NCI-H748 (cell line): ENCODE results near the gene SIN3B.

Experiments used
- DNase-seq: peaks from one replicate; lab custom pipeline; 2025; ENCODE audit not compliant: unreplicated experiment; lab: John Stamatoyannopoulos, UW

Gene SIN3B

DNA sequence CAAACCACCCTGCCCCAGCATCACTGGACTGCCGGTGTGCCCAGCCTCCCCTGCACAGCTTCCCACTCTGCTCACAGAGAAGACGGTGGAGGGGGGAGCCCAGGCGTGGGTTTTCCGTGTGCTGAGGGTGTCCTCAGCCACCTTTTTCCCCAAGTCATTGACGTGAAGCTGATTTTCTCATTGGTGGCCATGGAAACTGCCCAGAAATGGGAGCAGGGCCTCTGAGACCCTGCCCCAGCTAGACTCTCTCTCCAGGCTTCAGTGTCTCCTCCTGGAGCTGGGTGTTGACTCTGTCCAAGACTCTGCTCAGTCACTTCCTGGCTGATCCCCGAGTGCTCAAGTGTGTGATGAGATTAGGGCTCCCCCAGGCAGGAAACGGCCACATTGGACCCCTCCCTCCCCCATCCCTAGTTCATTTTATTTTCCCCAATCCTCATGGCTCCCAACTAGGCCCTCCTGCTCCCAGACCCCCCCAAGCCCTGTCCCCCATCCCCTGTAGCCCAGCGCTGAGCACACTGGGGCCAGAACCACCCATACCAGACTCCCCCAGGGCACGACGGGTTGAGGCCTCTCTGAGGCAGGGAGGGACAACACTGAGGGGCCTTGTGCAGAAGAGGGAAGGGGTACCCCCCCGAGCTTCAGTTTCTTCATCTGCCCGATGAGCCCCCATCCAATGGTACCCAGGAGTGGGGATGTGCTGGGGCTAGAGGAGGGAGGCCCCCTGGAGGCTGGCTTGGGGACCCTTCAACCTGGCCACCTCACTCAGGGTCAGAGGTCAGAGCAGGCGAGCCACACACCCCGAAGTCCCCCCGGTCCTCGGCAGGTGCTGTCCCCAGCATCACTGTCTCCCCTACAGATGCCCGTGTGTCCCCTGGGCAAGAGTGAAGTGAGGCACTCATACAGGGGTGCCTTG lies 58.4 kb downstream of the SIN3B start:
- no peak for DNase-seq

DNA sequence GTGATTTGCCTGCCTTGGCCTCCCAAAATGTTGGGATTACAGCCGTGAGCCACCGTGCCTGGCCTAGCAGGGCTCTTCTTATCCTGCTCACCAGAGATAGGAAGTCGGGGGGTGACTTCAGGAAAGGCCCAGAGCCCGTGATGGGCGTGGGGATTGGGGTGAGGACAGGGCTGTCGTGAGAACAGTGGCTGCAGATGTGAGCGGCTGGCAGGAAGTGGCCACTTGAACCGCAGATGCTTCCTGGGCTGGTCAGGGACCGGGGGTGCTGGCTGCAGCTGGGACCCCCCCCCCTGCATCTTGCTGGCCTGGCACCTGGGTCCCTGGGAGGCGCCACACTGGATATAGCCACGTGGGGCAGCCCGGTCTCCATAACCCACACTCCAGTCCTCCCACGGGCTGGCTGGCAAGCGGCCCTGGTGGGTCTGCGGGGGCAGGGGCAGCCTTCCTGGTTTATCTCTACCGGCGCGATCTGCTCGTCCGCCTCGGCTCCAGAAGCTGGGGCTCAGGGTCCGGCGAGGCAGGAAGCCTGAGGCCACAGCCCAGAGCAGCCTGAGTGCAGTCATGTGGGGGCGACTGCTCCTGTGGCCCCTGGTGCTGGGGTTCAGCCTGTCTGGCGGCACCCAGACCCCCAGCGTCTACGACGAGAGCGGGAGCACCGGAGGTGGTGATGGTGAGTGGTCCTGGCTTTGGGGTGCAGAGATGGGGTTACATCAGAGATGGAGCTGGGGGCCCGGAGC lies 59.6 kb downstream of the SIN3B start, which contains the start of gene F2RL3:
Gene F2RL3, plus strand, starts transcription at position 371 of the 737 bp plus-strand sequence. Its CDS starts 191 bp downstream, at position 562.
- peak; percentile 4 for DNase-seq

DNA sequence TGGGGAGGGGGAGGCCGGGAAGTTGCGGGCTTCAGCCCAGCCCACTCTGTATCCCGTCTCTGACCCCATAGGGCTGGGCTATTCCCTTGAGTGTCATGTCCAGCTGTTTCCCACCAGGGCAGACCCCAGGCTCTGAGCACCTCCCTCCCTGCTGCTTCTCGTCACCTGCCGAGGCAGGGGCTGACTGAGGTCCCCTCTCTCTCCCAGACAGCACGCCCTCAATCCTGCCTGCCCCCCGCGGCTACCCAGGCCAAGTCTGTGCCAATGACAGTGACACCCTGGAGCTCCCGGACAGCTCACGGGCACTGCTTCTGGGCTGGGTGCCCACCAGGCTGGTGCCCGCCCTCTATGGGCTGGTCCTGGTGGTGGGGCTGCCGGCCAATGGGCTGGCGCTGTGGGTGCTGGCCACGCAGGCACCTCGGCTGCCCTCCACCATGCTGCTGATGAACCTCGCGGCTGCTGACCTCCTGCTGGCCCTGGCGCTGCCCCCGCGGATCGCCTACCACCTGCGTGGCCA lies 60.2 kb downstream of the SIN3B start:
- no peak for DNase-seq

DNA sequence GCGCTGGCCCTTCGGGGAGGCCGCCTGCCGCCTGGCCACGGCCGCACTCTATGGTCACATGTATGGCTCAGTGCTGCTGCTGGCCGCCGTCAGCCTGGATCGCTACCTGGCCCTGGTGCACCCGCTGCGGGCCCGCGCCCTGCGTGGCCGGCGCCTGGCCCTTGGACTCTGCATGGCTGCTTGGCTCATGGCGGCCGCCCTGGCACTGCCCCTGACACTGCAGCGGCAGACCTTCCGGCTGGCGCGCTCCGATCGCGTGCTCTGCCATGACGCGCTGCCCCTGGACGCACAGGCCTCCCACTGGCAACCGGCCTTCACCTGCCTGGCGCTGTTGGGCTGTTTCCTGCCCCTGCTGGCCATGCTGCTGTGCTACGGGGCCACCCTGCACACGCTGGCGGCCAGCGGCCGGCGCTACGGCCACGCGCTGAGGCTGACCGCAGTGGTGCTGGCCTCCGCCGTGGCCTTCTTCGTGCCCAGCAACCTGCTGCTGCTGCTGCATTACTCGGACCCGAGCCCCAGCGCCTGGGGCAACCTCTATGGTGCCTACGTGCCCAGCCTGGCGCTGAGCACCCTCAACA lies 60.8 kb downstream of the SIN3B start:
- no peak for DNase-seq

DNA sequence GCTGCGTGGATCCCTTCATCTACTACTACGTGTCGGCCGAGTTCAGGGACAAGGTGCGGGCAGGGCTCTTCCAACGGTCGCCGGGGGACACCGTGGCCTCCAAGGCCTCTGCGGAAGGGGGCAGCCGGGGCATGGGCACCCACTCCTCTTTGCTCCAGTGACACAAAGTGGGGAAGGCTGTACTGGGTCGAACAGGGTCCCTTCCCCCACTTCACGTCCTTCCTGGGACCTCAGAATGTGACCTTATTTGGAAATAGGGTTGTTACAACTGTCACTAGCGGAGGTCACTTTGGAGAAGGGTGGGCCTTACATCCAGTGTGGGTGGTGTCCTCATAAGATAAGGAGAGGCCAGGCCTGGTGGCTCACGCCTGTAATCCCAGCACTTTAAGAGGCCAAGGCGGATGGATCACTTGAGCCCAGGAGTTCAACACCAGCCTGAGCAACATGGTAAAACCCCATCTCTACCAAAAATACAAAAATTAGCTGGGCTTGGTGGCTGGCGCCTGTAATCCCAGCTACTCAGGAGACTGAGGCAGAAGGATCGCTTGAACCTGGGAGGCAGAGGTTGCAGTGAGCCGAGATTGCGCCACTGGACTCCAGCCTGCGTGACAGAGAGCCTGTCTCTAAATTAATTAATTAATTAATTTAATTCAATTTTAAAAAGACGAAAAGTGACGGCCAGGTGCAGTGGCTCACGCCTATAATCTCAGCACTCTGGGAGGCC lies 61.4 kb downstream of the SIN3B start:
- no peak for DNase-seq

DNA sequence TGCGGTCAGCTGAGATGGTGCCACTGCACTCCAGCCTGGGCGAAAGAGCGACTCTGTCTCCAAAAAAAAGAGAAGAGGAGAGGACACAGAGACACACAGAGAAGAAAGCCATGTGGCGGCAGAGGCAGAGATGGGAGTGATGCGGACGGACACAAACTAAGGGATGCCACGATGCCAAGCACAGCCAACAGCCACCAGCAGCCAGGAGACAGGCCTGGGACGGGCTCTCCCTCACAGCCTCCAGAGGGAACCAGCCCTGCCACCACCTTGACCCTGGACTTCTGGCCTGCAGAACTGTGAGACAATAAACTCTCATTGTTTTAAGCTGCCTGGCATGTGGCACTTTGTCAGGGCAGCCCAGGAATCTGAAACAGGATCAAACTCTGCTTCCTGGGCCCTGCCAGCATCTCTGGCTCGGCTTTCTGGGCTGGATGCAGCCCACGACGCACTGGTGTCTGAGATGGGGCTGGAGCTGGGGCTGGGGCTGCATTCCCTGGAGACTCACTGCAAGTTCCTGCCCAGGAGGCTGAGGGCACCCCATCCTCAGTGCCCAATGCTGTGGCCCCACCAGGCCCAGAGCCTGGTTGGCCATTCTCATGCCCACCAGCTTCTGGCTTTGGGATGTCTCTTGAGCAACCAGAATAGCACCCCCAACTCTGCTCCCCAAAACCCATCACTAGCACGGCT lies 62.6 kb downstream of the SIN3B start:
- DNase-seq, result no peak

DNA sequence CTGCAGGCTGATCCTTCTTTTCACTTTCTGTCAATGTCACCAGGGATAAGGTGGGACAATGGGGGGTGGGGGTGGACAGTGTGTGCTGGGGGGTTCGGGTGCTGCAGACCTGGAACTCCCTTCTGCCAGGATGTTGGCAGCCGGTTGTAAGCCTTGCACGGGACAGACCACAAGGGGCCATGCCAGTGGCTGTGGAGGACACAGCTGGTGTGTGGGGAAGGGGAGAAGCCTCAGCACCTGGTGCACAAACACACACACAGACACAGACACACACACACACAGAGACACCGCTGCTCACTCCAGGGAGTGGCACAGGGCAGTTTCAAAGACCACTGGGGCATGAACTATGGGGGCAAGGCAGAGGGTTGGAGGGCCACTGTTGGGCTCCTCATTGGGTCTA lies 63.2 kb downstream of the SIN3B start:
- DNase-seq, result no peak

DNA sequence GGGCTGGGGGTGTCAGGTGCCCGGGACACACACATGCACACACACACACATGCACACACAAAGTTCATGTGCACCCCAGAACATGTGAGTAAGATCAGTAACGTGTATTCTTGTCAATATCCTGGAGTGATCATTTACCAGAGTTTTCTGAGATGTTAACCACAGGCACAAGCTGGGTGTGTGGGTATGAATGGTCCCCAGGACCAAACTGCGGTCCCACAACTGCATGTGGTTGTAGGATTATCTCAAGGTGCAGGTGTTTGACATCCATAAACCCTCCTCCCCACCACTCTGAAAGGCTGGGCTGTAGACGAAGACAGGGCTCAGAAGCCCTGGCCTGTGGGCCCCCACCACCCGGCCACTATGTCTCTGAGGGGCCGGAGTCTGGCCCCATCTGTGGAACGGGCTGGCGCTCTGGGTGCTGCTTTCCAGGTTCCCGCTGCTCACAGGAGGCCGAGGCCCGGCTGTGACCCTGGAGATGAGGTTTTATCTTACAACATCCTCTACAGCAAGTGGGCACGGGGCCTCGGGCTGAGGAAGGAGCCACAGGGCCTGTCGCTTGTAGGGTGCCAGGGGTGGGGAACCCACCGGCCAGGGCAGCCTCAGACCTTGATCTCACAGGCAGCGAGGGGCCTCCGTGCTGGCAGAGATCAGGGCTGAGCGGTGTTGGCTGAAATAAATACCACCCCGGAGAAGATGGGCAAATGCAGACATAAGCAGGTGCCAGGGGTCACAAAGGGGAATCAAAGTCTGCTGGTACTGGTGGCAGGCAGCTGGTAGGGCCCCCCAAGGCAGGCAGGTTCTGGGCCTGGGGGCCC lies 63.9 kb downstream of the SIN3B start:
- DNase-seq, result no peak

DNA sequence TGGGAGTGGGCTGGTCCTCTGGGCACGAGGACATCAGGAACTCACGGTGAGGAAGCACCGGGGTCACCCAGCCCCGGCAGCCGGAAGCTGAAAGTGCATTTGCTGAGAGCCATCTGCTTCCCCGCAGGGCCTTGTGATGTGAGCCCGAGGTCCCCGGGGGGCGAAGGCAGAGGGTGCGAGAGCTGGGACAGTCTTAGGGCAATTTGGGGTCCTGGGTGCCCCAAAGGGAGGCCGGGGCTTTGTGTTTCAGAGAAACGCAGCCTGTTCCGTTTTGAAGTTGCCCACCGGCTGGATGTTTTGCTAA lies 64.4 kb downstream of the SIN3B start:
- no peak for DNase-seq

DNA sequence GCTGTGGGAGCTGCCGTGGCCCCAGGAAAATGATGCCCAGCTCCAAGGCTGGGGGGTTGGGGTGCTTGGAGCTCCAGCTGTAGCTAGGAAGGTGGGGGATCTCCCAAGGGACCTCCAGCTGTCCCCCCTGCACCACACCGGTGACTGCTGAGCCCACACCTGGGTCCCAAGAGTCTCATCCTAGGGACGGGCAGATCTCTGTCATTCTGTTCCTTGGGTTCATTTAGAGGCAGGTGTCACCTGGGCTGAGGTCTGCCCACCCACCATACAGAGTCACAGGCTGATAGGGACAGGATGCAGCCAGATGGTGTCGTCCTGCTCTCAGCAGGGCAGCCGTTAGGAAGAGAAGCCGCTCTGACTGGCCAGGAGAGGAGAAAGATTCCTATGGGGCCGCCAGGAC lies 64.9 kb downstream of the SIN3B start:
- no peak for DNase-seq

DNA sequence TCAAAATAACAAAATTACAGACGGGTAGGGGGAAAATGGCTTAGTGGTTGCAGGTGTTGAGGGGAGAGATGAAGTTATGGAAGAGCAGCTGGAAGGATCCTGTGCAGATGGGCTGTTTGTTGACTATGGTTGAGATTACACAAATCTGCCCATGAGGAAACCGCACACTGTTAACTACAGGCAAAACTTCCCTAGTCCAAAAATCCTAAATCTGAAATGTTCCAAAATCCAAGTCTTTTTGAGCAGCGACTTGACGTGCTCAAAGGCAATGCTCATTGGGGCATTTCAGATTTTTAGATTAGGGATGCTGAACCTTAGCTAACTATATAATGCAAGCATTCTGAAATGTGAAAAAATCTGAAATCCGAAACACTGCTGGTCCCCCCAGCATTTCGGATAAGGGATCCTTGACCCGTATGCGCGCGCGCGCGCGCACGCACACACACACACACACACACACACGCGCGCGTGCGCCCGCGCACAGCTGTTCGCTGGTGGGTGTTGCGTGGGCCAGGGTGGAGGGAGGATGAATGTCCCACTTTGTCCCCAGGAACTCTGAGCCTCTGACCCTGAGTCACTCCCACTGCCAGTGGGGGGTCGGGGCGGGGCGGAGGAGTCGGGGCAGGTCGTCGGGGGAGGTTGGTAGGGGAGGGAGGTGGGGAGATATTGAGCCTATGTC lies 66.4 kb downstream of the SIN3B start:
- DNase-seq, result no peak

DNA sequence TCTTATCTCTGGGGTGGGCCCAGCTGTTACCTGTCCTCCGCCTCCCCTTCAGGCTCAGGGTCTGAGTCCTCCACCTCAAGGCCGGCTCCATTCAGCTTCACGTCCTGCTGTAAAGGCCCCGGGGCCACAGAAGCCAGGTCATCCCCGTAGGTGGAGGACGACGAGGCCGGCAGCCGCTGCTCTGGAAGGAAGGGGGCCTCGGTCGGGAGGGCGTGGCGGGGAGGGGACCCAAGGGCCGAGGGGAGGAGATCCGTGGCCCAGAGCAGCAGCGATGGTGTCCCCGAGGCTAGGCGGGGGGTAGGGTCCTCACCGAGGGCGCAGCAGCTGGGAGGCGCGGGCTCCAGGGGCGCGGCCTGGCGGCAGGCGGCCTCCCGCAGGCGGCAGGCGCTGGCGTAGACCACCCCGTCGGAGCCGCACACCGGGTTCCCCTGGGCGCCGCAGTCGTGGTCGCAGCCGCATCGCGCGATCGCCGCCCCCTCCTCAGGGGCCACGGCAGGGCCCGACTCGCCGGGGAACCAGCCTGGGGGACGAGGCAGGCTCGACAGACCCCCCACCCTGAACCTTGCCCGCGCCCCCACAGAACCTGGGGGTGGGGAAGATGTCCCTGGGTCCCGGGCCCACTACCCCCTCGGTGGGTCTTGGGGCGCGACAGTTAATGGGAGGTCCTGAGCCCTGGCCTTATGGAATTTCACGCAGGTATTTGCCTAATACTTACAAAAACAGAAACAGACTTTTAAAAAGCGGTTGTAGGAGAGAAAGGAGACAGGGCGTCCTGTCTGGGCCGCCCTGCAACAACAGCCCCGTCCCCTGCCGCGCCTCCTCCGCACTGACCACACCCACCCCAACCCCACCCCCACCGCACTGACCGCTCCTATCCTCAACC lies 67.2 kb downstream of the SIN3B start:
- DNase-seq, result no peak

DNA sequence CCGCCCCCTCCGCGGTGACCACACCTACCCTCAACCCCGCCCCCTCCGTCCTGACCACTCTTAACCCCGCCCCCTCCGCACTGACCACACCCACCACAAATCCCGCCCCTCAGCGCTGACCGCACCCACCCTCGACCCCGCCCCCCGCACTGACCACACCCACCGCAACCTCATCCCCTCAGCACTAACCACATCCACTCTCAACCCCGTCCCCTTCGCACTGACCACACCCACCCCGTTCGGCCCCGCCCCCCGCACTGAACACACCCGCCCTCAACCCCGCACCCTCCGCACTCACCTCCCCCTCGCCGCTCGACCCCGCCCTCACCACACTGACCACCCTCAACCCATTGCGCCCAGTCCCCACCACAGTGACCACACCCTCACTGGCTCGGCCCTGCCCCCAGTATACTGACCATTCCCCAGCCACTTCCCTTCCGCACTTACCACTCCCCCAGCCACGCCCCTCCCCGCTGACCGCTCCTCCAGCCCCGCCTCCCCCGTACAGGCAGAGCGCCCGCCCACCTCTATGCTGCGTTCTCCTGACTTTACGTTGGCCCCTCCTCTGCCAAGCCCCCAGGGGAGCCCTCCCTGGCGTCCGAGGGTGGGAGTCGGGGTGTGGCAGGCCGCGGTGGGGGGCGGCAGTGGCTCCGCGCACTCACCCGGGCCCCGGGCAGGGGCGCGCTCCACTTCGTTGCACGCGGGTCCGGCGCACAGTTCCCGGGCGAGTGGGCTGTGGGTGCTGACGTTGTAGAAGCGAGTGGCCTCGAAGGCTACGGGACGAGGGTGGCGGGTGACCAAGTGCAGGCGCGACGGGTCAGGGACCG lies 68.0 kb downstream of the SIN3B start:
- DNase-seq, result no peak

DNA sequence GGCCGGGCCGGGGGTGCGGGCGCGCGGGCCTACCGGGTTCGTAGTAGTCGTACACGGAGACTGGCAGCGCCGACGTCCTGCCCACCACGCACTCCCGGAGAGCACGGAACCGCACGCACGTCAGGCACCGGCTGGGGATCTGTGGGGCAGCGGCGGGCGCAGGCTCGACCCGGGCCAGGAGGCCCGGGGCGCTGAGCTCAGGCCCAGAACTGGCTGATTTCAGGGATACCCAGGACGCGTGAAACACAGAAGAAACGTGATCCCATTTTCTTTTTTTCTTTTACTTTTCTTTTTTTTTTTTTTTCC lies 68.6 kb downstream of the SIN3B start:
- no peak for DNase-seq

DNA sequence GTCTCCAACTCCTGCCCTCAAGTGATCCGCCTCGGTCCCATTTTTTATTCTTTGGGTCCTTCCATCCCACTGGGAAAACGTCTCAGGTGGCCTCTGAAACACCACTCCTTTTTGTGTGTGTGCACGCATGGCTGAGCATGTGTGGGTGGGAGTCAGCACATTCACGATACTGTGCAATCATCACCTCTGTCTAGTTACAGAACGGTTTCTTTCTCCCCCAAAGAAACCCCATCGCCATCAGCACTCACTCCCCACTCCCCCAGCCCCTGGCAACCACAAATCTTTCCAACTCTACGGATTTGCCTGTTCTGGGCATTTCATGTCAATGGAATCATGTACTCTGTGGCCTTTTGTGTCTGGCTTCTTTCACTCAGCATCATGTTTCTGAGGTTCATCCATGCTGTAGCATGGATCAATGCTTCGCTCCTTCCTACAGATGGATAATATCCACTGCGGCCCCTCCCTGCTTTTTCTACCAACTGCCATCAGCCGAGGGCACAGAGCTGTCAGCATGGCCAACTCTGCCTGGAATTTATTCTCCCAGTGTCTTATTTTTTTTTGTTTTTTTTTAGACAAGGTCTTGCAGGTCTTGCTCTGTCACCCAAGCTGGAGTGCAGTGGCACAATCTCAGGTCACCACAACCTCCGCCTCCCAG lies 69.3 kb downstream of the SIN3B start:
- no peak for DNase-seq

DNA sequence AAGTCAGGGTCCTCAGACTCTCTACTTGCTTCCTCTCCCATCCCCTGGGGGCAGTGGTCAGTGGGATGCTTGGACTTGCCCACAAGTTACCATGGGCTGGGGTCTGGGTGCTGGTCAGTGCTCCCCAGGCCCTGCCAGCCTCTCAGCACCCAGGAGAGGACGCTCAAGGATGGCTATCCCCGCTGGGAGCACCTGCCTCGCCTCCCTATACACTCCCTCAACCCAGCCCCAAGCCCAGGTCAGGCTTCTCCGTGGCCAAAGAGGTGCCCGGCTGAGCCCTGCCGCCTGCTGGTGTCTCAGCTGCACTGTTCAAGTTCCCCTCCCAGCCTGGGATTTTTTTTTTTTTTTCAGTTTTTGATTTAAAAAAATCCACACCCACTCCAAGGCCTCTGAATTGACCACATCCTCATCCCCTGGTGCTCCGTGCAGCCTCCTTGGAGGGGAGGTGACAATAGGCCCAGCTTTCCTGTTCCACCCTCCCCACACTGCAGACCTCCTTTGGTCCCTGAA lies 70.4 kb downstream of the SIN3B start:
- no peak for DNase-seq
